Measurements from ENCODE around the gene ACO1. TPM values are rescaled to one million over a fixed set of nuclear protein-coding genes. Genes with fewer than 3 reads are reported as not detected.

ACO1 gene
- total and polyA plus RNA-seq, 2 donors (not counting 3 experiments of a cell fraction or from before 2014, with no cell fraction given): 51.6 to 54.1 TPM

DNA sequence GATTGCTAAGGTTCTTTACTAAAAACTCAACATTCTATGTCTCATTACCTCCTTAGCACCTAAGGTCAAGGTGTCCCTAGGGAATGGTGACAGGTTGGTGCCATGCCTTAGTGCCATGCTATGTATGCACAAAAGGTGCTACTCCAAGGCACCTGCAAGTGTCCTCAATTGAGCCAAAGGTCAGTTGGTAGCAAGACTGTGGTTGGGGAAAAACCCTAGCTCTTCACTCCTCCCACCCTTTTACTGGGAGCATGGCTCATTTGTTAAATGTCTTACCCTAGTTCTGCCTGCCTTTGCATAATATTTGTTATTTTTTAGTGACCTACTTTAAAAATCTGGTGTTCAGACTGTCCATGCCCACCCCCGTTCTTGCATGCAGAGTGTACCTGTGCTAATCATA, 17.0 kb downstream of the ACO1 start:
- H3K9ac ChIP-seq (replicated peaks; ENCODE audit: extremely low read depth, insufficient read depth, low read length): no peak overlapping the region
- peaks cover 9% of the 10 kb centered on the region for H3K4me1 ChIP-seq (ENCODE audit: control insufficient read depth, extremely low read depth, insufficient read depth, low read length)
- H3K9me3 ChIP-seq (replicated peaks; ENCODE audit: control insufficient read depth, insufficient read depth, low read length): no peaks in the 10 kb centered on the region
- intact Hi-C loops (cut with micrococcal nuclease) (no loop called here), dilution Hi-C loops (cut with MboI; ENCODE audit: extremely low pct_ligation_motif_present, low sequenced_read_pairs) (no loop called here)
- no peak overlapping the region for H3K27ac ChIP-seq (ENCODE audit: insufficient read depth, low read depth, low read length)
- H3K27me3 ChIP-seq (ENCODE audit: control insufficient read depth in 2 of 2, insufficient read depth in 2 of 2, low read length in 2 of 2): no peaks in the 10 kb centered on the region
- TF ChIP-seq FOS (IDR thresholded peaks at IDR 0.05; ENCODE audit: borderline replicate concordance, insufficient read depth, low read length): no peak
- no peak for TF ChIP-seq GATA2 (IDR thresholded peaks at IDR 0.05; ENCODE audit: insufficient read depth, insufficient read length, low read depth, low read length)
- TF ChIP-seq EZH2 (IDR thresholded peaks at IDR 0.05; ENCODE audit: borderline replicate concordance, low read depth, low read length, severe bottlenecking): no peak
- TF ChIP-seq JUN (IDR thresholded peaks at IDR 0.05; ENCODE audit: borderline replicate concordance, insufficient read depth, insufficient read length, low read depth): no peak
- no peak for TF ChIP-seq POLR2A (IDR thresholded peaks at IDR 0.05; ENCODE audit: low read depth, low read length)
- TF ChIP-seq MYC (IDR thresholded peaks at IDR 0.05; ENCODE audit: low read depth, low read length): no peak
- TF ChIP-seq, protein P1, sequence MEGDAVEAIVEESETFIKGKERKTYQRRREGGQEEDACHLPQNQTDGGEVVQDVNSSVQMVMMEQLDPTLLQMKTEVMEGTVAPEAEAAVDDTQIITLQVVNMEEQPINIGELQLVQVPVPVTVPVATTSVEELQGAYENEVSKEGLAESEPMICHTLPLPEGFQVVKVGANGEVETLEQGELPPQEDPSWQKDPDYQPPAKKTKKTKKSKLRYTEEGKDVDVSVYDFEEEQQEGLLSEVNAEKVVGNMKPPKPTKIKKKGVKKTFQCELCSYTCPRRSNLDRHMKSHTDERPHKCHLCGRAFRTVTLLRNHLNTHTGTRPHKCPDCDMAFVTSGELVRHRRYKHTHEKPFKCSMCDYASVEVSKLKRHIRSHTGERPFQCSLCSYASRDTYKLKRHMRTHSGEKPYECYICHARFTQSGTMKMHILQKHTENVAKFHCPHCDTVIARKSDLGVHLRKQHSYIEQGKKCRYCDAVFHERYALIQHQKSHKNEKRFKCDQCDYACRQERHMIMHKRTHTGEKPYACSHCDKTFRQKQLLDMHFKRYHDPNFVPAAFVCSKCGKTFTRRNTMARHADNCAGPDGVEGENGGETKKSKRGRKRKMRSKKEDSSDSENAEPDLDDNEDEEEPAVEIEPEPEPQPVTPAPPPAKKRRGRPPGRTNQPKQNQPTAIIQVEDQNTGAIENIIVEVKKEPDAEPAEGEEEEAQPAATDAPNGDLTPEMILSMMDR (IDR thresholded peaks at IDR 0.05; ENCODE audit: extremely low read depth in 1 of 2, insufficient read depth in 1 of 2, low read depth in 1 of 2, low read length in 2 of 2): no peak
- TF ChIP-seq MAX (IDR thresholded peaks at IDR 0.05; ENCODE audit: insufficient read depth, insufficient read length): no peak
- no peak for TF ChIP-seq POLR2AphosphoS5 (IDR thresholded peaks at IDR 0.05; ENCODE audit: insufficient read depth, low read depth, low read length)
- H2AFZ ChIP-seq (ENCODE audit: low read depth, low read length): no peak overlapping the region
- FAIRE-seq: no peak
- DNase-seq (ENCODE audit: low read depth, low spot score): no peak
- POLR2A ChIA-PET: no interaction called here
- BruUV-seq (replicated peaks): no TSS peak
- H4K20me1 ChIP-seq (replicated peaks; ENCODE audit: control insufficient read depth, extremely low read depth, insufficient read depth, low read length): no peaks in the 10 kb centered on the region
- H3K4me2 ChIP-seq (ENCODE audit: insufficient read depth, low read length): no peak overlapping the region
- no peaks in the 10 kb centered on the region for H3K9me1 ChIP-seq (replicated peaks; ENCODE audit: control insufficient read depth, extremely low read depth, insufficient read depth, low read length)
- H3K4me3 ChIP-seq (replicated peaks in 1 of 3; ENCODE audit: insufficient read depth in 1 of 3, low read depth in 1 of 3, low read length in 3 of 3): no peak overlapping the region
- CTCF ChIA-PET: interaction anchor here (1.2 to 2.4 kb wide), 3 partner anchors 13 to 31 kb away, joined by 3 to 8 read pairs (median 5); no protein-coding TSS in a partner anchor
- H3K79me2 ChIP-seq (ENCODE audit: control insufficient read depth, insufficient read depth, low read length): peaks cover 35% of the 10 kb centered on the region
- peaks cover 3% of the 10 kb centered on the region in 2 experiments for H3K36me3 ChIP-seq (ENCODE audit: control insufficient read depth in 2 of 2, extremely low read depth in 1 of 2, insufficient read depth in 2 of 2, low read length in 2 of 2)

All from endothelial cell of umbilical vein (primary cell).